Thyroid gland (tissue), 4 donors: ENCODE results near the gene PNPLA3.

Experiments
- CTCF ChIP-seq, 6 experiments: fragments of 200-600 bp in 3 of 6; fragments of 450-650 bp in 3 of 6; sonication (generic) in 3 of 6; IDR thresholded peaks; one replicate each; pipeline ENCODE4 v1.5.1; 2016 to 2019; ENCODE audit warnings: antibody characterized with exemption in 6 of 6, mild to moderate bottlenecking in 2 of 6, inconsistent platforms in 1 of 6, moderate library complexity in 1 of 6
- POLR2A ChIP-seq, 2 donors: fragments of 450-650 bp; IDR thresholded peaks; one replicate each; pipeline ENCODE4 v1.6.1; 2017; ENCODE audit warnings: antibody characterized with exemption in 2 of 2, mild to moderate bottlenecking in 2 of 2, moderate library complexity in 1 of 2

- TF ChIP-seq POLR2A (IDR thresholded peaks at IDR 0.05) (no peak), CTCF (IDR thresholded peaks at IDR 0.05) (no peak)
Observed at GRCh38 chr22:43994416-43994815, 70.8 kb downstream of the PNPLA3 start.
